GF-D8 (cell line): ENCODE data around the gene UST.
"Not testable (repeated sequence)": the region's sequence is repeated elsewhere in the genome, so short reads cannot be mapped to it uniquely, and the experiment has no call there.

Source experiments
- DNase-seq: peaks from one replicate; lab custom pipeline; 2025; lab: John Stamatoyannopoulos, UW

UST gene

DNA sequence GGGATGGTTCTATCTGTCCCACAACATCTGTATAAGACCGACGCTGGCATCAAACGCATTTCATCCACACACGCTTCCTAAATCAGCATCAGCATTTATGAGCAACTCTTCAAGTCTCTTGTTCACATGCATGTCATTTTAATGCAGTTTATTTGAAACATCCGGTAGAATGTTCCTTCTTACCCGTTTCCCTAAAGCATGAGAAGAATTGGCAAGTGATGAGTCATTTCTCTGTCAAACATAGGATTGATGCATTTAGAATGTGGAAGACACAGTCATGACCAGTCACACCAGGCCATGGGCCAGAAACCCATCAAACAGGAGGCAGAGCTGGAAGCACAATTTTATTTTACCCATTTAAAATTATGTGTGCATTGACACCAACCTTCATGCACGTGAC lies 122.8 kb downstream of the UST start:
- no peak for DNase-seq

GRCh38 chr6:148873154-148873553 lies 126.3 kb downstream of the UST start:
- no peak for DNase-seq

- no peak for DNase-seq
These were observed 127.0 kb downstream of the UST start for GRCh38 chr6:148873868-148874267.

- no peak for DNase-seq
These were observed 128.0 kb downstream of the UST start for GRCh38 chr6:148874698-148875293.

DNA sequence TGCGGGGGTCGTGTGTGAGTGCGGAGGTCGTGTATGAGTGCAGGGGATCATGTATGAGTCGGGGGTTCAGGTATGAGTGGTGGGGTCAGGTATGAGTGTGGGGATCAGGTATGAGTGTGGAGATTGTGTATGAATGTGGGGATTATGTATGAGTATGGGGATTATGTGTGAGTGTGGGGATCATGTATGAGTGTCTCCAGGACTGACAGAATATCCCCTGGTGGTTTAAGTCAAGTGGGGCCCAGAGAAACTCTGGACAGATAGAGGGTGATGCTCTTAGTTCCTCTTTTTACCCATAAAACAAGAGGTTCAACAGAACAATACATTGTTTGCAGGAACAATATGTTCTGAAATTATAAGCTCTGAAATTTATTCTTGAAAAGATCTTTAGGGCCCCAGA lies 131.9 kb downstream of the UST start:
- no peak for DNase-seq

- not testable (repeated sequence) for DNase-seq
These were observed 133.9 kb downstream of the UST start for GRCh38 chr6:148880742-148881141.

- DNase-seq: no peak
These were observed 134.9 kb downstream of the UST start for GRCh38 chr6:148881593-148882311.

DNA sequence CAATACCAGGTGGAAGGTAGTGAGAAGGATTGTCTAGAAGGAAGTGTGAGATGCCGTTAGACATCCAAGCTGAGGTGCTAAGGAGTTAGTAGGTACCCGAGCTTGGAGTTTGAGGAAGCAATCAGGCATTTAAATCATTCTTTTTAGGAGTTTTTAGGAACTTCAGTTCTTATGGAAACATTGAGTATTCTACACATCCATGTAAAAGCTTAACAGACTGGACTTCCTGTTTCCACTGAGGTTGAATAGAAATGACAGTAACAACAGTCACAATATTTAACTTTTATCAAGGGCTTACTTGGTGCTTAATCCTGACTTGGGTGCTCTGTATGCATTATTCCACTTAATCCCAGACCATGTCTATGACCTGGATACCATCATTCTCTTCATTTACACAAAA lies 136.4 kb downstream of the UST start:
- no peak for DNase-seq

- DNase-seq: no peak
These were observed 137.6 kb downstream of the UST start for GRCh38 chr6:148884461-148884860.

DNA sequence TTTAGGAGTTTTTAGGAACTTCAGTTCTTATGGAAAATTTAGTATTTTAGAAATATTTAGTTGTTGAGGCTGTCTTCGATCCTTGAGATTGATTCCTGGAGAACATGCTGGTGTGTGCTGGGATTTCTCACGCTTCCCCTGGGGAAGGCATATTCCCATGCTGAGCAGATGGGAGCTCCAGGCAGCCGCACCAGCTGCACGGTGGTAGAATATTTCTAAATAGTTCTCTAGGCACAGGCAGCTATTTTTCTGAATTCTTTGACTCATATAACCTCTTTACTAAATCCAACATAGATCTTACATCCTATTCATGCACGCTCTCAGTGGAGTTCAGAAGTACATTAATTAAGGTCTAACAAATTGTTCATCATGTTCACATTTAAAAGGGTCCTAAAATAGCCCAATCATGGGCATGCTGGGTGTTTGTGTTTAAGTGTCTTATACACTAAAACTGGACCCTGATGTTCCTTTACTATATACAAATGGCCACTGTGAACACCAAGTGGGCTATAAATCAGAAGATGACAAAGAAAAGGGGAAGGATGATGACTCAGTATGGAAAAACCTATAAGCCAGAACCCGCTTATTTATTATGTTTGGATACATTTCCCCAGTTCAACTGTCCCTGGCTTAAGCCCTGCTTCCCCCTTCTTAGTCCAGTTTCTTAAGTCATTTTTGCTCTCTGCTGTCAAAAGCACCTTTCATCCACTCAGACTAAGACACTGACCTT lies 138.5 kb downstream of the UST start:
- DNase-seq: no peak

DNA sequence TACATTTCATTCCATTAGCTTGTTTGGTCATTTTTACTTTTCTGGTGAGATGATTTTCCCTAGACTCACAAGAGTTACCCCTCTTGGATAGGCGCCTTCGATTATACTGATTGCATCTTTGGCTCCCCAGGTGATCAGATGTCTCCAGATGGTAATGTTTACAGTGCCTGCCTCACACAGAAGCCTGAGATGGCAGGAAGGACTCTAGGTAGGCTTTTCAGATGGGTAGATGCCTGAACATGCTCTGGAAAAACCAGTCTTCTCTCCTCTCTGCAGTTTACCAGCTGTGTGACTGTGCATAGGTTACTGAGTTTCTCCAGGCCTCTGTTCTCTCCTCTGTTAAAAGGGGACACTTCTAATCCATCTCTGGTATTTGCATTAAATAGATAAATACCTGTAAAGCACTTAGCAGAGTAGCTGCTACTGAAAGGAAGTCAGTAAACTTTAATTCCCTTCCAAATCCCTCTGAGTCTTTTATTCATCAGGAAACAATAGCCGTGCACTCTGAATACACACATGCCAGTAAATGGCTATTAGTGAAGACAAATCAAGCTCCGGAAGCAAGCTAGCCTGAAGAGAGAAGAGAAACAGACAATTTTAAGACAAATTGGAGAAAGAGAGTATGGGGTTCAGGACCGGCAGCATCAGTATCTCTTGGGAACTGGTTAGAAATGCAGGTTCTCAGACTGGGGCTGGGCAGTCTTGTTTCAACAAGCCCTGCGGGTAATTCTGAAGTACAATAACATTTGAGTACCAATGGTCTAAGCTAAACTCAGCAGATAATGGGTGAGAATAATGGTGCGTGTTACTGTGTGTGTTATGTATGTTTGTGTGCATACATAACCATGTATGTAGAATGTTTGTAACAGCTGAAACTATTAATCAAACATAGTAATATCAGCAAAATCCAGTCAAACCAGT lies 139.4 kb downstream of the UST start:
- DNase-seq: no peak

GRCh38 chr6:148887181-148887580 lies 140.4 kb downstream of the UST start:
- no peak for DNase-seq

DNA sequence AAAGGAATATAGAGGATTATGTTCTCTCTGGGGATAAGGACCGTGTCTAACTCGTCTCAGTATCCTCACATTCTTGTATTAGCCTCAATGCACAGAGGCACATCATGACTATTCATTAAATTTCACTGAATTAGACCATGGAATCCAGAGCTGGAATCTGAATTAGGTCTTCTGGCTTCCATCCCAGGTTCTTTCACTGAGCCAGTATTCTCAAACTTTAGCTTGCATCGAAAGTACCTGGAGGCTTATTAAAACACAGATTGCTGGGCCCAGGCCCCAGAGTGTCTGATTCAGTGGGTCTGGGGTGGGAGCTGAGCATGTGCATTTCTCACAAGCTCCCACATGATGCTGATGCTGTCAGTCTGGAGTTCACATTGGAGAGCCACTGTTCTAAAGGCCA lies 142.0 kb downstream of the UST start:
- DNase-seq: no peak

GRCh38 chr6:148890096-148890495 lies 143.3 kb downstream of the UST start:
- DNase-seq: no peak

- DNase-seq: no peak
These were observed 144.0 kb downstream of the UST start for GRCh38 chr6:148890652-148891404.

GRCh38 chr6:148891405-148891783 lies 144.6 kb downstream of the UST start:
- DNase-seq: no peak

DNA sequence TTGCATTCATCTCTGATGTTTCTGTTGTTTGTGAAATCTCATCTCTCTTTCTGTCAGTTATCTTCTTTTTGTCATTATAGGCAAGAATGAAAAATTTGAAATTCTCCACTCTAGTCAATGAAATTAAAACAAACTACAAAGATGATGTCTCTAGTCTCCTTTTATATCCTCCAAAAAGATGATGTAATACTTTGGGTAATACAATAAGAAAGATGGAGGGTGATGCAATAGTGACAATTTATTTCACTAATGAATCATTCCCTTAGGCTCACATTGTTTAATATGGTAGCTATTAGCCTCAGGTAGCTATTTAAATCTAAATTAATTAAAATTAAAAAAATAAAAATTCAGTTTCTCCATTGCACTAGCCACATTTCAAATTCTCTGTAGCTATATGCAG lies 145.4 kb downstream of the UST start:
- DNase-seq: no peak

- DNase-seq: no peak
These were observed 146.2 kb downstream of the UST start for GRCh38 chr6:148893073-148893472.

- DNase-seq: no peak
These were observed 146.7 kb downstream of the UST start for GRCh38 chr6:148893481-148893880.

GRCh38 chr6:148898376-148899014 lies 151.7 kb downstream of the UST start:
- DNase-seq: no peak
